NCI-H510A (cell line): ENCODE data around the gene CTIF.

Experiments used
- DNase-seq: peaks from one replicate; lab custom pipeline; 2025; lab: John Stamatoyannopoulos, UW

CTIF gene

GRCh38 chr18:48753691-48754090 lies 214.9 kb downstream of the CTIF start:
- no peak for DNase-seq

- no peak for DNase-seq
Measured at GRCh38 chr18:48754559-48754958, 215.7 kb downstream of the CTIF start.

GRCh38 chr18:48754993-48755473 lies 216.2 kb downstream of the CTIF start:
- no peak for DNase-seq

GRCh38 chr18:48756511-48757226 lies 217.8 kb downstream of the CTIF start:
- no peak for DNase-seq

- DNase-seq, result no peak
Measured at GRCh38 chr18:48757367-48757766, 218.5 kb downstream of the CTIF start.

GRCh38 chr18:48757906-48758305 lies 219.1 kb downstream of the CTIF start:
- DNase-seq, result no peak

GRCh38 chr18:48761582-48761981 lies 222.8 kb downstream of the CTIF start:
- no peak for DNase-seq

- no peak for DNase-seq
Measured at GRCh38 chr18:48762022-48762421, 223.2 kb downstream of the CTIF start.

GRCh38 chr18:48762836-48763718 lies 224.2 kb downstream of the CTIF start:
- DNase-seq, result no peak

GRCh38 chr18:48763719-48764100 lies 224.9 kb downstream of the CTIF start:
- DNase-seq, result no peak

GRCh38 chr18:48765053-48765452 lies 226.2 kb downstream of the CTIF start:
- DNase-seq, result no peak

GRCh38 chr18:48766026-48766425 lies 227.2 kb downstream of the CTIF start:
- no peak for DNase-seq

GRCh38 chr18:48766487-48766886 lies 227.7 kb downstream of the CTIF start:
- DNase-seq, result no peak

GRCh38 chr18:48767090-48767690 lies 228.4 kb downstream of the CTIF start:
- no peak for DNase-seq

GRCh38 chr18:48769006-48769636 lies 230.3 kb downstream of the CTIF start:
- DNase-seq, result no peak

GRCh38 chr18:48770243-48770642 lies 231.4 kb downstream of the CTIF start:
- DNase-seq, result no peak

GRCh38 chr18:48771641-48772375 lies 233.0 kb downstream of the CTIF start:
- DNase-seq, result no peak

- DNase-seq, result no peak
Measured at GRCh38 chr18:48772457-48772856, 233.6 kb downstream of the CTIF start.

- no peak for DNase-seq
Measured at GRCh38 chr18:48773821-48774220, 235.0 kb downstream of the CTIF start.

GRCh38 chr18:48774941-48775340 lies 236.1 kb downstream of the CTIF start:
- DNase-seq, result no peak

GRCh38 chr18:48775372-48776155 lies 236.7 kb downstream of the CTIF start:
- no peak for DNase-seq
